NCI-H1417 treated with DMSO at 0.1 percent for 48 hours (cell line): ENCODE data around the gene SLC16A4.

ENCODE experiments used
- DNase-seq: peaks from one replicate; lab custom pipeline; 2025; lab: John Stamatoyannopoulos, UW

The SLC16A4 gene

DNA sequence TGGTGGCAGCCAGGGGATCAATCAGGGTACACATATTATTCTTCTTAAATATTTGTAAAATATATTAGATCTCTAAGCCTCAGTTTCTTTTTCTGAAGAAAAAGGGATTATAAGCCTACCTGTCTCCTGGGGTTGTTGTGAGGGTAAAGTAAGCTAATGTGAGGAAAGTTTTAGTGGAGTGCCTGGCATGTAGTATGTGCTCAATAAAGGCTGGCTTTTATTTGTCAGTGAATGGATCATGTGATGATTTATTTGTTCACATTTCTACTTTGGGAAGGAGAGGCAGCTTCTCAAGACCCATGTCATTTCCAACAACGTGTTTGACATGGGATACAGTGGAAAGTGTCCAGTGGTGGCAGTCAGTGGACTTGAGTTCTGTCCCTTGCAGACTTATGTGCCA lies 64.0 kb downstream of the SLC16A4 start:
- DNase-seq: no peak

DNA sequence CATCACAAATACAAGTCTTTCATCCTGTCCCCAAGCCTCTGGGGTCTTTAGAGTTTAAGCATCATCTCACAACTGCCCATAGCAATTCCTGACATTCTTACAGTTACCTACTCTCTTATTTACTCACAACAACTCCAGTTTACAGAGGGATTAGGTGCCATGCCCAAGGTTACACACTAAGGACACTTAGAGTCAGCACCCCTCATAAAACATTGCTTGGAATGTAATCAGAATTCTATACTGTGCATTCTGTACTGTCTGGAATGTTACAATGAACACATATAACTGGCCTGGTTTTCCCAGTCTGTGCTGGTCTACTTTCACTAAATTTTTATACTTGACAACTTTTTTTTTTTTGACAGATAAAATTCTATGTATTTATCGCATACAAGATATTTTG lies 66.2 kb downstream of the SLC16A4 start:
- DNase-seq: no peak

DNA sequence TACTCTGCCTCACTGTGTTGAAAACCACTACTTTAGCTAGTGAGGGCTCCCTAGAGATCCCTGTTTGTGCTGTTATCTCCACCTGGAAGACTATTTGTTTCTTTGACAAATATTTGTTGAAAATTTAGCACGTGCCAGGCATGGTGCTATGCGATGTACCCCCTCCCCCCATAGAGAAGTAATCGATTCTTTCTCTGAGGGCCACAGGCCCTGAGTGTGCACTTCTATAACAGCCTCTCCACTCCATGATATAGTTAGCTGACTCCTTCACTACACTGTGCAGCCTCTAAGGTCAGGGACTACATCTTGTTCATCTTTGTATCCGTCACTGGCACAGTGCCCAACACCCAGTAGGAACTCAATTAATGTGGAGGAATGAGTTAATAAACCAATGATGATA lies 69.0 kb downstream of the SLC16A4 start:
- no peak for DNase-seq

DNA sequence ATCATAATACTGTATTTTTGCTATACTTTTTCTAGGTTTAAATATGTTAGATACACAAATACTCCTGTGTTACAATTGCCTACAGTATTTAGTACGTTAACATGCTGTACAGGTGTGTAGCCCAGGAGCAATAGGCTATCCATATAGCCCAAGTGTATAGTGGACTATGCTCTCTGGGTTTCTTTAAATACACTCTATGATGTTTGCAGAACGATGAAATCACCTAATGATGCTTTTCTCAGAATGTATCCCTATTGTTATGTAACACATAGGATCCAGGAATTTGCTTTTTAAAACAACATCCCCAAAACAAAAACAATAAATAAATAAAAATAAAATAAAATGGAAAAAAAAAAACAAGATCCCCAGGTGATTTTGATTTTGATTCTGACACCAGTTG lies 69.8 kb downstream of the SLC16A4 start:
- no peak for DNase-seq

DNA sequence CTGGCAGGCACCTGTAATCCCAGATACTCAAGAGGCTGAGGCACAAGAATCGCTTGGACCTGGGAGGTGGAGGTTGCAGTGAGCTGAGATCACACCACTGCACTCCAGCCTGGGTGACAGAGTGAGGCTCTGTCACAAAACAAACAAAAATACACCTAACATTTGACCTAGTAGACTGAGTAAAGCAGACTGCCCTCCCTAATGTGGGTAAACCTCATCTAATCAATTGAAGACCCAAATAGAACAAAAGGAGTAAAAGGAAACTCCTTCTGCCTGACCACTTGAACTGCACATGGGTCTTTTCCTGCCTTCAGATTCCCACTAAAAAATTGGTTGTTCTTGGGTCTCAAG lies 70.7 kb downstream of the SLC16A4 start:
- DNase-seq: no peak

DNA sequence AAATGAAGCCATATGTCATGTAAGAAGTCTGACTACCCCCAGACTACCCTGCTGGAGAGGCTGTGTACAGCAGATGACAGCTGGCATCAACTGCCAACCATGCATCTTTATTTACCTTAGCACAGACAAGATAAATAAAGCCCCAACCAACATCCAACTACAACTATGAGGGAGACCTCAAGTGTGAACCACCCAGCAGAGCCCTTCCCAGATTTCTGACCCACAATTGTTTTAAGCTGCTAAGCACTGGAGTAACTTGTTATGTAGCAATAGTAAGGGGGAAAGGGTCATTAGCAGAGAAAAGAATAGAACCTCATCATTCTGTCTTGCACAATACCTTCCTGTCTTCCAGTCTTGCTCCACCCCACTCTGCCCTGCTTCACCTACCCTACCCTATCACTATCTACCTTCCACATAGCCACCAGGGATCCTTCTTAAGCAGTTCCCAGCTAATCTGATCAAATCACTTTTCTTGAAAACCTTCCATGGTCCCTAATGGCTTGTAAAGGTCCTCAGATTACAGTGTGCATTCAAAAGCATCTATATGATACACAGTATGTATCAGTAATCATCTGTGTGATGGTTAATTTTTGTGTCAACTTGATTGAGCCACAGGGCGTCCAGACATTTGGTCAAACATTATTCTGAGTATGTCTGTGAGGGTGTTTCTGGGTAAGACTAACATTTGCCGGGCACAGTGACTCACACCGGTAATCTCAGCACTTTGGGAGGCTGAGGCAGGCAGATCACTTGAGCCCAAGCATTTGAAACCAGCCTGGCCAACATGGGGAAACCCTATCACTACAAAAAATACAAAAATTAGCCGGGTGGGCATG lies 71.3 kb downstream of the SLC16A4 start:
- DNase-seq: no peak

DNA sequence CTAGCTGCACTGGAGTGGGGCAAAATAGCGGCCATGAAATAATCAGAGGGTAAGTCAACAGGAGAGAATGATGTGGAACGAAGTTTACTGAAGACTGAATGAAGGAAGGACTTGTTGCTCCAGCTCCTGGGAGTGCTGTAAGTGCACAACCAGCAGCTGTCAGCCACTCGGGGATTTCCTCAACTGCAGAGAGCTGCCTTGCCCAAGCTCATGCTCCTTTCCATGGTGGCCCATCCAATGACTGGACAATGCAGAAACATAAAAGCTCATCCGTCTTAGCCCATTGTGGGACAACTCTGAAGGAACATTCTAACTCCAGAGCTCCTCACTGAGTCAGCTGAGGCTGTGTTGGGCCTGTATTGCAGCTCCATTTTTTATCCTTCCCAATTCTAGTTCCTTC lies 72.8 kb downstream of the SLC16A4 start:
- no peak for DNase-seq

DNA sequence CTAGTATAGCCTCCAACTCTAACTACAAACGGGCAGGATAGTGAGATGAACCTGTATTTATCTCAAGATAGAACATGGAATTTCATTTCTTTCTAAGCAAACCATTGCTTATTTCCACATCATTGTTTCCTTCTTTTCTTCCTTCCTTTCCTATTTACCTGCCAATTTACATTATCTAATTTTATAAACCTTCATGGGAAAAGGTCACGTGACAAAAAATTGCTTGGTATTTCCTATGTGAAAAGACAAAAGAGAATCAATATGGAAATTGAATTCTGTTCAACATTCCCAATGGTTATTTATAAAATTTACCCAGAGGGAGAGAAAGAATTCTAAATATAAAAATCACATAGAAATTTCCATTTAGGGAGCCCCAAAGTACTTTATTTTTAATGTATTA lies 74.1 kb downstream of the SLC16A4 start:
- DNase-seq: no peak
